Keratinocyte (primary cell): ENCODE measurements around the gene HIRA. TPM values are rescaled to one million over a fixed set of nuclear protein-coding genes. Genes with fewer than 3 reads are reported as not detected.

Experiments
- DNase-seq: peaks from one replicate; pipeline ENCODE4 v3.0.0-alpha.2; 2011; ENCODE audit warnings: low read depth, missing footprints, low spot score
- FAIRE-seq: peaks from 2 replicates; lab custom pipeline; 2011; peaks lifted over from hg19 to GRCh38; lab: Jason Lieb, UNC
- H2AFZ ChIP-seq: 2 replicates; pipeline ENCODE4 v1.6.0; 2012; ENCODE audit warnings: low read length, control low read depth, inconsistent platforms; ENCODE audit not compliant: control insufficient read depth
- H3K27ac ChIP-seq: 2 replicates; pipeline ENCODE4 v1.5.1; 2011; ENCODE audit warnings: low read length; ENCODE audit not compliant: control insufficient read depth, insufficient read depth
- H3K27me3 ChIP-seq: 3 replicates; pipeline ENCODE4 v1.6.0; 2011; ENCODE audit warnings: low read length; ENCODE audit not compliant: control insufficient read depth, insufficient read depth; ENCODE audit errors: extremely low read depth
- H3K36me3 ChIP-seq, 2 experiments: 2 replicates in 1 of 2; 3 replicates in 1 of 2; pipeline ENCODE4 v1.5.1; 2011; ENCODE audit warnings: low read length in 2 of 2, mild to moderate bottlenecking in 1 of 2; ENCODE audit not compliant: control insufficient read depth in 2 of 2, insufficient read depth in 2 of 2; ENCODE audit errors: extremely low read depth in 1 of 2
- H3K4me1 ChIP-seq: 3 replicates; pipeline ENCODE4 v1.5.1; 2011; ENCODE audit warnings: low read length; ENCODE audit not compliant: control insufficient read depth, insufficient read depth; ENCODE audit errors: extremely low read depth
- H3K4me2 ChIP-seq: 3 replicates; pipeline ENCODE4 v1.6.0; 2011; ENCODE audit warnings: low read depth, low read length; ENCODE audit not compliant: control insufficient read depth, insufficient read depth; ENCODE audit errors: extremely low read depth
- H3K4me3 ChIP-seq, 3 experiments: fragments of 200-600 bp in 1 of 3; sonication (generic) in 1 of 3; 2 replicates in 2 of 3; 3 replicates in 1 of 3; pipeline ENCODE4 v1.5.1; 2011 to 2016; ENCODE audit warnings: low read length in 3 of 3, mild to moderate bottlenecking in 3 of 3, control low read depth in 2 of 3, inconsistent platforms in 1 of 3, low read depth in 1 of 3, mixed read lengths in 1 of 3, mixed run types in 1 of 3, moderate library complexity in 1 of 3; ENCODE audit not compliant: control insufficient read depth in 2 of 3, insufficient read depth in 2 of 3; ENCODE audit errors: extremely low read depth in 1 of 3
- H3K79me2 ChIP-seq: 2 replicates; pipeline ENCODE4 v1.6.0; 2012; ENCODE audit warnings: low read length; ENCODE audit not compliant: control insufficient read depth, insufficient read depth
- H3K9ac ChIP-seq: 3 replicates; pipeline ENCODE4 v1.6.0; 2011; ENCODE audit warnings: low read length; ENCODE audit not compliant: control insufficient read depth, insufficient read depth; ENCODE audit errors: extremely low read depth
- H3K9me1 ChIP-seq: 3 replicates; pipeline ENCODE4 v1.6.0; 2011; ENCODE audit warnings: low read length; ENCODE audit not compliant: control insufficient read depth, insufficient read depth; ENCODE audit errors: extremely low read depth
- H3K9me3 ChIP-seq: 2 replicates; pipeline ENCODE4 v1.5.1; 2012; ENCODE audit warnings: low read depth, low read length; ENCODE audit not compliant: control insufficient read depth
- H4K20me1 ChIP-seq: 3 replicates; pipeline ENCODE4 v1.6.0; 2011; ENCODE audit warnings: low read length; ENCODE audit not compliant: control insufficient read depth, insufficient read depth; ENCODE audit errors: extremely low read depth
- EZH2 ChIP-seq: IDR thresholded peaks from one replicate; pipeline ENCODE4 v1.6.1; 2012; ENCODE audit warnings: inconsistent platforms, mild to moderate bottlenecking, low read length, moderate library complexity
- dilution Hi-C: fragments of 300-500 bp; cut with MboI; formaldehyde crosslinking; loops from one replicate; pipeline ENCODE4 v1.7.0; 2020; ENCODE audit warnings: low sequenced_read_pairs; ENCODE audit not compliant: extremely low pct_ligation_motif_present
- polyA plus RNA-seq, 5 experiments: library from polyadenylated mRNA; depleted of rRNA in 3 of 5; stranded (reverse) in 3 of 5; stranded (forward) in 1 of 5; unstranded in 1 of 5; fragments of >200 nt; gene quantifications; 1 replicate in 1 of 5; 2 replicates in 3 of 5; 3 replicates in 1 of 5; pipeline versions ENCODE4 v1.2.1 to v1.2.3, GENCODE V29; 2011 to 2012; ENCODE audit warnings: missing spikeins in 2 of 5, low read depth in 1 of 5, low replicate concordance in 1 of 5
- TF ChIP-seq, protein P1 (sequence below), 3 experiments: IDR thresholded peaks in 1 of 3; conservative IDR thresholded peaks in 1 of 3; optimal IDR thresholded peaks in 1 of 3; 2 replicates in 2 of 3; 3 replicates in 1 of 3; pipeline versions ENCODE3 to v1.5.1; 2011; ENCODE audit warnings: low read length in 3 of 3, mild to moderate bottlenecking in 3 of 3, moderate library complexity in 2 of 3, control low read depth in 1 of 3, inconsistent platforms in 1 of 3; ENCODE audit not compliant: insufficient read depth in 2 of 3; ENCODE audit errors: extremely low read depth in 1 of 3

The HIRA gene
- polyA plus RNA-seq, 1 donor (not counting 4 experiments of a cell fraction or from before 2014, with no cell fraction given): 16.7 TPM

DNA sequence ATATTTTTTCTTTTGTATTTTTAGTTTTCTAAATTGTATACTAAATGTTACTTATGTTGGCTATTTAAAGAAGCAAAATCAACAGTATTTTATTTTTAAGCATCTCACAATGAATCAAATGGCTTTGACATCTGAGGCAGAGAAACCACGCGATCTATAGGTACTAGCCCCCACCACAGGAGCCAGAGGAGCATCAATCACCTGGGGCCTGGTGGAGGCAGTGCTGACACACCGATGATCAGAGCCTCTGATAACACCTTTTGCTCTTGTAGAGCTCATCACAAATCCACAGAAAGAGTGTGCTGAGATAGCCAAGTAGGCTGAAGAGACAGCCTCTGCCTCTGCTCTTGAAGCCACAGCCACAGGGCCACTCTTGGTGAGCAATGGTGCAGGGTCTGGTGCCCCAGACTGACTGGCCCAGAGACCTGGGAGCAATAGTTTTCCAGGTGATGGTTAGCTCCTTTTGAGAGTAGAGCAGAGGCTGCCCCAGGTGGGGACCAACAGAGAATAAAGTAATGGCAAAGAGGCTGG lies 25.2 kb downstream of the HIRA start:
- no peak for FAIRE-seq
- no peaks in the 10 kb centered on the region for H3K9me3 ChIP-seq
- H3K79me2 ChIP-seq: peaks cover 6% of the 10 kb centered on the region
- no peak overlapping the region for H3K4me3 ChIP-seq
- dilution Hi-C loops: no loop called here
- H3K27me3 ChIP-seq: no peaks in the 10 kb centered on the region
- H3K4me1 ChIP-seq: no peaks in the 10 kb centered on the region
- no peaks in the 10 kb centered on the region for H3K9me1 ChIP-seq
- peaks cover 32 to 37% of the 10 kb centered on the region in 2 experiments for H3K36me3 ChIP-seq
- H3K4me2 ChIP-seq: no peak overlapping the region
- H4K20me1 ChIP-seq: peaks cover 2% of the 10 kb centered on the region
- H3K27ac ChIP-seq: no peak overlapping the region
- no peak for DNase-seq
- TF ChIP-seq EZH2: no peak
- TF ChIP-seq, protein P1, sequence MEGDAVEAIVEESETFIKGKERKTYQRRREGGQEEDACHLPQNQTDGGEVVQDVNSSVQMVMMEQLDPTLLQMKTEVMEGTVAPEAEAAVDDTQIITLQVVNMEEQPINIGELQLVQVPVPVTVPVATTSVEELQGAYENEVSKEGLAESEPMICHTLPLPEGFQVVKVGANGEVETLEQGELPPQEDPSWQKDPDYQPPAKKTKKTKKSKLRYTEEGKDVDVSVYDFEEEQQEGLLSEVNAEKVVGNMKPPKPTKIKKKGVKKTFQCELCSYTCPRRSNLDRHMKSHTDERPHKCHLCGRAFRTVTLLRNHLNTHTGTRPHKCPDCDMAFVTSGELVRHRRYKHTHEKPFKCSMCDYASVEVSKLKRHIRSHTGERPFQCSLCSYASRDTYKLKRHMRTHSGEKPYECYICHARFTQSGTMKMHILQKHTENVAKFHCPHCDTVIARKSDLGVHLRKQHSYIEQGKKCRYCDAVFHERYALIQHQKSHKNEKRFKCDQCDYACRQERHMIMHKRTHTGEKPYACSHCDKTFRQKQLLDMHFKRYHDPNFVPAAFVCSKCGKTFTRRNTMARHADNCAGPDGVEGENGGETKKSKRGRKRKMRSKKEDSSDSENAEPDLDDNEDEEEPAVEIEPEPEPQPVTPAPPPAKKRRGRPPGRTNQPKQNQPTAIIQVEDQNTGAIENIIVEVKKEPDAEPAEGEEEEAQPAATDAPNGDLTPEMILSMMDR (optimal IDR thresholded peaks at IDR 0.05 in 1 of 3, IDR thresholded peaks at IDR 0.05 in 1 of 3, conservative IDR thresholded peaks at IDR 0.05 in 1 of 3; ENCODE audit: extremely low read depth in 1 of 3, insufficient read depth in 2 of 3, low read length in 3 of 3): no peak
- no peak overlapping the region for H2AFZ ChIP-seq
- no peak overlapping the region for H3K9ac ChIP-seq

DNA sequence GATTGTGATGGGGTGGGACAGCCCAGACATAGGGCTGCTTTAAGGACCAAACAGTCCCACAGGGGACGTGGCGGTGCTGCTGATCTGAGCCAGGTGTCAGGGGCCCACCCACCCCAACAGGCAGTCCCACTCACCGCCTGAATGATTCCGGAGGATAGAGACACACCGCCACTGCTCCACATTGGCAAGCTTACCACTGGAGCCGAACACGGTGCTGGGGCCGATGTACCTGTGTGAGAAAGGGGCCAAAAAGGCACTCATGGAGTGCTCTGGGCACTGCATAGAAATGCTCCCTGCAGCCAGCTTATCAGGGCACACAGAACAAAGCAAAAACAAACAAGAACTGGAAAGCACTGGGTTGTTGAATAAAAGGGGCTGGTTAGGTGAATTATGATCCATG lies 25.9 kb downstream of the HIRA start:
- H4K20me1 ChIP-seq: peaks cover 2% of the 10 kb centered on the region
- dilution Hi-C loops: no loop called here
- DNase-seq (no peak), FAIRE-seq (no peak)
- H2AFZ ChIP-seq: no peak overlapping the region
- H3K9me3 ChIP-seq: no peaks in the 10 kb centered on the region
- H3K4me2 ChIP-seq: no peak overlapping the region
- TF ChIP-seq, protein P1 (optimal IDR thresholded peaks at IDR 0.05 in 1 of 3, IDR thresholded peaks at IDR 0.05 in 1 of 3, conservative IDR thresholded peaks at IDR 0.05 in 1 of 3; ENCODE audit: extremely low read depth in 1 of 3, insufficient read depth in 2 of 3, low read length in 3 of 3): no peak
- TF ChIP-seq EZH2: no peak
- no peak overlapping the region for H3K27ac ChIP-seq
- H3K4me3 ChIP-seq: no peak overlapping the region
- H3K36me3 ChIP-seq: peaks cover 36 to 41% of the 10 kb centered on the region in 2 experiments
- no peak overlapping the region for H3K9ac ChIP-seq
- H3K4me1 ChIP-seq: no peaks in the 10 kb centered on the region
- H3K9me1 ChIP-seq: no peaks in the 10 kb centered on the region
- no peaks in the 10 kb centered on the region for H3K27me3 ChIP-seq
- peaks cover under 1% of the 10 kb centered on the region for H3K79me2 ChIP-seq
